Measurements from ENCODE around the gene SNX4.

SNX4 gene

GRCh38 chr3:125433091-125433534, 86.9 kb downstream of the SNX4 start:
- Histone ChIP-seq H3K9me3 (ENCODE audit: low read depth, low read length) (no peaks in the 10 kb centered on the region), H3K9ac (ENCODE audit: insufficient read length) (no peak overlapping the region), H3K27ac (no peak overlapping the region), H3K36me3 (ENCODE audit: insufficient read depth, low read length) (no peaks in the 10 kb centered on the region), H3K4me3 (no peak overlapping the region)
- DNase-seq (ENCODE audit: low read depth, low spot score), result no peak
- no peak for TF ChIP-seq FOXP2 (optimal IDR thresholded peaks at IDR 0.05; ENCODE audit: control extremely low read depth, extremely low read length, insufficient read depth)
- no peak for TF ChIP-seq POLR2AphosphoS5 (IDR thresholded peaks at IDR 0.05; ENCODE audit: borderline replicate concordance, low read depth, low read length)
- no peak for TF ChIP-seq EZH2 (IDR thresholded peaks at IDR 0.05)

DNA sequence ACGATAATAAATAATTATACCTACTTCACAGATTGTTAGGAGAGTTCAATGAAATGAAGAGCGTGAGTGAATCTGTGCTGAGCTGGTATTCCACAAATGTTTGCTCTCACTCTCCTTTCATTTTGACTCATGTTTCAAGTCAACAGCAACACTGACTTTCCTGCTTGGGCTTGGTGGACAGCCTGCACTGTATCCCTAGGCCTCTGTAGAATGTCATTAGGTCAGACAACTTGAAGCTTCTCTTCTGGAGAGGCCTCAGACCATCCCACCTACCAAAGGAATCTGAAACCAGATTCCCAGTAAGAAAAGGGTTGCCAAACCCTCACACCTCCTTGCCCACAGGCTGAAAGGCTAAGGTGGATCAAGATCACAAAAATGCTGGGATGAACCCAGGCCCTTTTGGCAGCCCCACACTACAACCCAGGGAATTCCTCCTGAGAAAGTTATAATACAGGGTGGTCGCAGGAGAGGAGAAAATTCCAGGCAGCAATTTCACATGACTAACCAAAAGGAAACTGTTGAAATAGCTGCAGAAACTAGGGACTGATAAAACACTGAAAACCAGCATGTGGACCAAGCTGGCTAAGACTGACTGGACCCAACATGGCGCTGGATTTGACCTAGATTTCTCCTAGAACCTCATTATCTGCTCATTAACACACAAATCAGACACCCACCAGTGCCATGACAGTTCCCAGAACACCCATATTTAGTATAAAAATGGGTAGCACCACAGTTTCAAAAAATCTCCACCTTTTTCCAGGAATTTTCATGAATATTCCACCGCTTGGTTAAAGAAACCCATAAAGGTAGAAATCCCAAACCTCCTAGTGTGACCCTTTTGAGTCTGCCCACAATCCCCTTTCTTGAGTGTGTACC, 87.9 kb downstream of the SNX4 start:
- TF ChIP-seq FOXP2 (optimal IDR thresholded peaks at IDR 0.05; ENCODE audit: control extremely low read depth, extremely low read length, insufficient read depth), result no peak
- TF ChIP-seq EZH2 (IDR thresholded peaks at IDR 0.05), result no peak
- no peak for TF ChIP-seq POLR2AphosphoS5 (IDR thresholded peaks at IDR 0.05; ENCODE audit: borderline replicate concordance, low read depth, low read length)
- H3K27ac ChIP-seq, result no peak overlapping the region
- no peak for DNase-seq (ENCODE audit: low read depth, low spot score)
- H3K4me3 ChIP-seq, result no peak overlapping the region
- no peaks in the 10 kb centered on the region for H3K36me3 ChIP-seq (ENCODE audit: insufficient read depth, low read length)
- H3K9me3 ChIP-seq (ENCODE audit: low read depth, low read length), result no peaks in the 10 kb centered on the region
- no peak overlapping the region for H3K9ac ChIP-seq (ENCODE audit: insufficient read length)

DNA sequence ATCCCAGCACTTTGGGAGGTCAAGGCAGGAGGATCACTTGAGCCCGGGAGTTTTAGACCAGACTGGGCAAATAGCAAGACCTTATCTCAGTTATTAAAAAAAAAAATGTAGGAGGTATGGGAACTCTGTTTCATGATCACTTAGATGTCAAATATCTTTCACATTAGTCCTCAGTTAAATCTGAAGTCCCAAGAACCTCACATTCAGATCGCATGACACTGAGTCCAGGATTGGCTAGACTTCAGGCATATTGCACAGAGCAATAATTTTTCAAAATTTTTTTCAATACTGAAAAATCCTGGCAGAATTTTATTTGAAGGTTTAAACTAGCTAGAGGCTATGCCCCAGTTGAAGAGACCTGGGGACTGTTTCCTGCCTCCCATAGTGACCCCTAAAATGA, 88.6 kb downstream of the SNX4 start:
- Histone ChIP-seq H3K4me3 (no peak overlapping the region), H3K9me3 (ENCODE audit: low read depth, low read length) (no peaks in the 10 kb centered on the region), H3K9ac (ENCODE audit: insufficient read length) (no peak overlapping the region), H3K27ac (no peak overlapping the region), H3K36me3 (ENCODE audit: insufficient read depth, low read length) (no peaks in the 10 kb centered on the region)
- DNase-seq (ENCODE audit: low read depth, low spot score), result no peak
- TF ChIP-seq FOXP2 (optimal IDR thresholded peaks at IDR 0.05; ENCODE audit: control extremely low read depth, extremely low read length, insufficient read depth) (no peak), POLR2AphosphoS5 (IDR thresholded peaks at IDR 0.05; ENCODE audit: borderline replicate concordance, low read depth, low read length) (no peak), EZH2 (IDR thresholded peaks at IDR 0.05) (no peak)

- H3K4me3 ChIP-seq, result no peak overlapping the region
- no peaks in the 10 kb centered on the region for H3K9me3 ChIP-seq (ENCODE audit: low read depth, low read length)
- no peak overlapping the region for H3K27ac ChIP-seq
- TF ChIP-seq POLR2AphosphoS5 (IDR thresholded peaks at IDR 0.05; ENCODE audit: borderline replicate concordance, low read depth, low read length) (no peak), FOXP2 (optimal IDR thresholded peaks at IDR 0.05; ENCODE audit: control extremely low read depth, extremely low read length, insufficient read depth) (no peak), EZH2 (IDR thresholded peaks at IDR 0.05) (no peak)
- no peak for DNase-seq (ENCODE audit: low read depth, low spot score)
- H3K36me3 ChIP-seq (ENCODE audit: insufficient read depth, low read length), result no peaks in the 10 kb centered on the region
- no peak overlapping the region for H3K9ac ChIP-seq (ENCODE audit: insufficient read length)
These were observed 91.7 kb downstream of the SNX4 start for GRCh38 chr3:125428216-125428830.

GRCh38 chr3:125418306-125418705, 101.7 kb downstream of the SNX4 start:
- H3K27ac ChIP-seq, result no peak overlapping the region
- H3K4me3 ChIP-seq, result no peak overlapping the region
- 0 out of 2 replicates have a peak, but pooled peaks cover 3% of the 10 kb centered on the region for H3K9me3 ChIP-seq (ENCODE audit: low read depth, low read length)
- no peak overlapping the region for H3K9ac ChIP-seq (ENCODE audit: insufficient read length)
- no peak for TF ChIP-seq POLR2AphosphoS5 (IDR thresholded peaks at IDR 0.05; ENCODE audit: borderline replicate concordance, low read depth, low read length)
- no peak for TF ChIP-seq FOXP2 (optimal IDR thresholded peaks at IDR 0.05; ENCODE audit: control extremely low read depth, extremely low read length, insufficient read depth)
- no peak for TF ChIP-seq EZH2 (IDR thresholded peaks at IDR 0.05)
- no peak for DNase-seq (ENCODE audit: low read depth, low spot score)
- H3K36me3 ChIP-seq (ENCODE audit: insufficient read depth, low read length), result no peaks in the 10 kb centered on the region

DNA sequence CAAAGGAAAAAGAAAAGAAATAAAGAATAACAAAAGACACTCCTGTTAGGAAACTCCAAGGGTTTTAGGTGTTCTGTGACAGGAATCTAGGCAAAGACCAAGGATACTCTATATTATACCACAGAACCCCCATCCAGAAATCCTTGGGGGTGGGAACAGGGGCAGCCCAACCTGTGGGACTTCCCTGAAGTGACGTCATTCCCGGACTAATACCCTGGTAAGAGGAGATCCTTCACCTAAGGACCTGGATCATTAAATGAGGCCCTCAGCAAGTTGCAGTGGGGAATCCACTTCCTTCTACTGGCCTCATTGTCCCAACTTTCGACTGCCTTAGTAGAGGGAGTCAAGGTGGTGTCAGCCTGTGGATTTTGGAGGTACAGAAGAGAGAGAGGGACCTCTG, 103.8 kb downstream of the SNX4 start:
- no peak overlapping the region for H3K4me3 ChIP-seq
- H3K9ac ChIP-seq (ENCODE audit: insufficient read length), result no peak overlapping the region
- DNase-seq (ENCODE audit: low read depth, low spot score), result no peak
- H3K27ac ChIP-seq, result no peak overlapping the region
- no peaks in the 10 kb centered on the region for H3K36me3 ChIP-seq (ENCODE audit: insufficient read depth, low read length)
- TF ChIP-seq POLR2AphosphoS5 (IDR thresholded peaks at IDR 0.05; ENCODE audit: borderline replicate concordance, low read depth, low read length) (no peak), EZH2 (IDR thresholded peaks at IDR 0.05) (no peak), FOXP2 (optimal IDR thresholded peaks at IDR 0.05; ENCODE audit: control extremely low read depth, extremely low read length, insufficient read depth) (no peak)
- no peaks in the 10 kb centered on the region for H3K9me3 ChIP-seq (ENCODE audit: low read depth, low read length)

DNA sequence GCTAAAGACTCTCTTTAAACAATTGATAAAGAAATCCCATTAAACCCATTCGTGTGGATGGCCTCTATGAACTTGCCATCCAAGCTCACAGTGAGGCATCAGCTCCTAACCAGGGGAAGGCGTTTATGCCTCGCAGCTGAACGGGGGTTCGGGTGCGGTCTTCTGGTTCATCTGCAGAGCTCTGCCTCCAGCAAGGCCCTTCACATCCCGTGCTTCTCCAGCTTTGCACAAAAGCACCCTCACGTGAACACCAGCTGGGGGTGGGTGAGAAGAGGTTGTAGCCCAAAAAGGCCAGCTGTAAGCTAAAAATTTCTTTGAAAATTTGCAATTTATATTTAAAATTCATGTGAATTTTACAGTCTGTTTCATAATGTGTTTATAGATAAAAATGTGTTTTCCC, 105.3 kb downstream of the SNX4 start:
- Histone ChIP-seq H3K4me3 (no peak overlapping the region), H3K9me3 (ENCODE audit: low read depth, low read length) (no peaks in the 10 kb centered on the region)
- no peak for TF ChIP-seq POLR2AphosphoS5 (IDR thresholded peaks at IDR 0.05; ENCODE audit: borderline replicate concordance, low read depth, low read length)
- no peak for TF ChIP-seq EZH2 (IDR thresholded peaks at IDR 0.05)
- no peak for TF ChIP-seq FOXP2 (optimal IDR thresholded peaks at IDR 0.05; ENCODE audit: control extremely low read depth, extremely low read length, insufficient read depth)

DNA sequence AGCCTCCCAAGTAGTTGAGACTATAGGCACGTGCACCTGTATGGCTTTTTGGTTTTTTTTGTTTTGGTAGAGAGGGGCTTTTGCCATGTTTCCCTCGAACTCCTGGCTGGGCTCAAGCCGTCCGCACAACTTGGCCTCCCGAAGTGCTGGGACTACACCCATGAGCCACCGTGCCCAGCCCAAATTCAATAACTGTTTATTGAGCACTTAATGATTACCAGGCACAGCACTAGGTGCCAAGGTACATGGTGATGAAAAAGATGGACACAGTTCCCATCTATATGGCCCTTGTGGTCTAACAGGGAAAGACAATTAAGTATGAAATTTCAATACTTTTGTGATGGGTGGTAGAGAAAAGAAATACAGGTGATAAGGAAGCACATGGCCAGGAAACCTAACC, 109.1 kb downstream of the SNX4 start:
- no peak overlapping the region for H3K9ac ChIP-seq (ENCODE audit: insufficient read length)
- no peaks in the 10 kb centered on the region for H3K36me3 ChIP-seq (ENCODE audit: insufficient read depth, low read length)
- H3K4me3 ChIP-seq, result no peak overlapping the region
- H3K9me3 ChIP-seq (ENCODE audit: low read depth, low read length), result no peaks in the 10 kb centered on the region
- no peak for TF ChIP-seq EZH2 (IDR thresholded peaks at IDR 0.05)
- TF ChIP-seq FOXP2 (optimal IDR thresholded peaks at IDR 0.05; ENCODE audit: control extremely low read depth, extremely low read length, insufficient read depth), result no peak
- TF ChIP-seq POLR2AphosphoS5 (IDR thresholded peaks at IDR 0.05; ENCODE audit: borderline replicate concordance, low read depth, low read length), result no peak
- no peak overlapping the region for H3K27ac ChIP-seq
- no peak for DNase-seq (ENCODE audit: low read depth, low spot score)

More for the DNA sequence above, 105.3 kb downstream of the SNX4 start:
- Histone ChIP-seq H3K27ac (no peak overlapping the region), H3K9ac (ENCODE audit: insufficient read length) (no peak overlapping the region), H3K36me3 (ENCODE audit: insufficient read depth, low read length) (no peaks in the 10 kb centered on the region)
- DNase-seq (ENCODE audit: low read depth, low spot score), result no peak
